Measurements from ENCODE around the gene PCNT.
"Not testable (repeated sequence)": the region's sequence is repeated elsewhere in the genome, so short reads cannot be mapped to it uniquely, and the experiment has no call there.

The PCNT gene

DNA sequence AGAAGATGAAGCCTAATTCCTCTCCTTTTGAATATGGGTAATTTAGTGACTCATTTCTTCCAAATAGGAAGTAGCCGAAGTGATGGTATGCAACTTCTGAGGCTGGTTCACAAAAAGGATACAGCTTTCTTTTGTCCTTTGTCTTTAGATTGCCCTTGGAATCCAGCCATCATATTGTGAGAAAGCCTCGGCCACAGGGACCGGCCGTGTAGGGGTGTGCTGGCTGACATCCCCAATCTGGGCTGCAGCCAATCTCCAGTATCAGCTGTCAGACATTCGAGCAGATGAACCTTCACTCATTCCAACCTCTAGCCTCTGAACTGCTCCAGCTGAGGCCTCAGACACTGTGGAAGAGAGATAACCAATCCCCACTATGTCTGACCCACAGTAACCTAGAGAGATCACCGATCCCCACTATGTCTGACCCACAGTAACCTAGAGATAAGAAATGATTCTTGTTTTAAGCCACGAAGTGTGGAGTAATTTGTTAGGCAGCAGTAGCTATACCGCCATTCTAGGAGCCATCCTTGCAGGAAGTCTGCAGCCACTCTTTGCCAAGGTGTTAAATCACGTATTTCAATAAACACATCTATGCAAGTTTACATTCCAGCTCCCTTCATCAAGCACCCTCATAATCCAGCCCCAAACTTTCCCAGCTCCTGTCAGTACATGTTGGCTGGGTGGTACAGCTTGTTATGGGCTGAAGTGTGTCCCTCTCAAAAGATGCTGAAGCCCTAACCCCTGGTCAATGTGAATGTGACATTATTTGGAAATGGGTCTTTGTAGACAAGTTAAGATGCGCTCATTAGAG is 131.8 kb downstream of the PCNT start:
- DNase-seq = peak; percentile 49

DNA sequence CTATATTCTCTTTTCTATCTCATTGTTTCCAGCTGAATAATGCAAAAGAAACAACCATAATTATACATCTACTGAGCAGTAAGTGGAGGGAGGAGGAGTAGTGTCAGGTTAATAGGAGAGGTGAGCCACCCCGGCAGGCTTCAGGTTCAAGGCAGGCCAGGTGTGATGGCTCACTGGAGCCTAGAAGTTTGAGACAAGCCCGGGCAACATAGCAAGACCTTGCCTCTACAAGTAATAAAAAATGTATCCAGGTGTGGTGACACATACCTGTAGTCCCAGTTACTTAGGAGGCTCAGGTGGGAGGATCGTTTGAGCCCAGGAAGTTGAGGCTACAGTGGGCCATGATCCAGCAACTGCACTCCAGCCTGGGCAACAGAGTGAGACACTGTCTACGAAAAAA is 132.8 kb downstream of the PCNT start:
- DNase-seq = no peak

DNA sequence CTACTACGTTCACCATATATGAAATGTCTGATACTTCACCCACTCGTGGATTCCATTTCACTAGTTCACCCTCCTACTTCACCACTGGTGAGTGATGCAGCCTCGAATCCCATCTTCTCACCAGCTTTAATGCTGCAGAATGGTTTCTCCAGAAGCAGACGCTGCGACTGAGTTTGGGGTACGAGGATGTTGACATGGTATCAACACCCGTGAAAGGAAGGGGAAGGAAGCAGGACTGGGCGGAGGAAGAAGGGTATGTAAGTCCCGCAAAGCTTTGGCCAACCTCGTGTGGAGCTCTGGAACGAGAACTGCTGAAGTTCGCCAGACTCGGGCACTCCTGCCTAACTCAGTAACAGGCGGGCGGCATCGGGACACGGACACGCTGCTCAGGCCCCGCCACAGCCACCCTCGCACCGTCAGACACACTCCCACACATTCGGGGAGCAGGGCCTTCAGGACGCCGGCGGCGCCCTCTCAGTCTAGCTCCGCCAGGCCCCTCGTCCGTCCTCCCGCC is 133.9 kb downstream of the PCNT start:
- DNase-seq = no peak

DNA sequence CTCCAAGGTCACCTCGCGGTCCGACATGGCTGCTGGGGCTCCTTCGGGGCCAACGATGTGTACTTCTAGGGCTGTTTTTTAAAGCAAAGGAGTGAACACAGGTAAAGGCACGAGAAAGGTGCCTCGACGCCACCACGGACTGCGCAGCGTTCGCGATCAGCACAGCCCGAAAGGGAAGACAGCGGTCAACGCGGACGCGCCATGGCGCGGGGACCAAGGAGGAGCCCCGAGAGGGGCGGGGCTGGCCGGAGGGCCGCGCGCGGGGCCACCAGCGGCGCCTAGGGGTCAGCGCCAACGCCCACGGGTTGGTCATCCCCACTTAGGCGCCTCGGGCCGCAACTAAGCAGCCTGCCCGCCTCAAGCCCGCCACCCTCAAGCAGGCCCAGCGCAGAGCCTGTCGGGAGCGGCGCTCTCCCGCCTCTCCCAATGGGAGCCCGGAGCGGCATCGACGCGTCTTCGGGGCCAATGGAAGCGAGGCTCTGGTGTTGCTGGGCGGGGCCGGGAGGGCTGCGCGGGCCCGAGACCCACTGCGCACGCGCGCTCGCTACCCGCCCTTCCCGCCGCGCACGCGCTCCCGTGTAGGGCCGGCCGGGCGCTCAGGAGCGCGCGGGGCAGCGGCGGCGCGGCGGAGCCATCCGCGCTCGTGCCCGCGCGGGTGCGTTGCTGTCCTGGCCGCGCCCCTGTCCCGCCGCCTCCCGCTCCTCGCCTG is 134.5 kb downstream of the PCNT start, which contains the start of gene DIP2A:
Gene DIP2A, plus strand, starts transcription at position 577 of the 709 bp plus-strand sequence. CDS start 241 bp downstream, outside the sequence.
- DNase-seq = peak; percentile 98

DNA sequence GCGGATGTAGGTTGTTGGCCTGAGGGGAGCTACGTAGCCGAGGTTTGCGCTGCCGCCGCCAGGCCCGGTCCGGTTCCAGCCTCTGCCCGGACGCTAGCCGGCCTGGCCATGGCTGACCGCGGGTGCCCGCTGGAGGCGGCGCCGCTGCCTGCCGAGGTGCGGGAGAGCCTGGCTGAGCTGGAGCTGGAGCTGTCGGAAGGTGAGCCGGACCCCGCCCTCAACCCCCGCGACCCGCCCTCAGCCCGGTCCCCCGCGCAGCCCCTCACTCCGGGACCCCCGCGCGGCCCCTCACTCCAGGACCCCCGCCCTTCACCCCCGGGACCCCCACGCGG is 135.0 kb downstream of the PCNT start:
- DNase-seq = no peak

DNA sequence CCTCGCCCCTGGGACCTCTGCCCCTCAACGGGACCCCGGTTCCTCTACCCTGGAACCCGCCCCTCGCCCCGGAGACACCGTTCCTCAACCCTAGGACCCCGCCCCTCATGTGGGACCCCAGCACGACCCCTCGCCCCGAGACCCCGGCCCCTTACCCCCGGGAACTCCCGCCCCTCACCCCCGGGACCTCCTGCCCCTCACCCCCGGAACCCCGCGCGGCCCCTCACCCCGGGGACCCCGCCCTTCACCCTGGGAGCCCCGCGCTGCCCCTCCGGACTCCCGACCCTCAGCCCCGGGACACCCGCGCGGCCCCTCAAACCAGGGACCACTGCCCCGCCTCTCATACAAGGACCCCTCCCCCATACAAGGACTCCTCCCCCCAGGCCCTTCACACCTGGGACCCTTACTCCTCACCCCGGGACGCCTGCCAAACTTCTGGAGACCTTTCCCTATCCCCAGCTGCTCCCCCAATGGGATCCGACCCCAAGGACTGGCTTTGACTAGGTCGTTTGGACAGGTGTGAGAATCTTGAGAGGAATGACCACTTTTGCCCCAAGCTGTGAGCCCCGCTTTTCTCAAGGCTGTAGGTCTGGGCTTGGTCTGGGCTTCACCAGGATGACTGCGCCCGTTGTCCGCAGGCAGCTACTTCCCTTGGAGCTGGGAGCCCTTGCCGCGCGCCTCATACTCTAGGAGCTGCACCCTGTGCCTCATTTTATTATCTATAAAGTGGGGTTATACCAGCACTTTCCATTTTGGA is 135.6 kb downstream of the PCNT start:
- DNase-seq = no peak

DNA sequence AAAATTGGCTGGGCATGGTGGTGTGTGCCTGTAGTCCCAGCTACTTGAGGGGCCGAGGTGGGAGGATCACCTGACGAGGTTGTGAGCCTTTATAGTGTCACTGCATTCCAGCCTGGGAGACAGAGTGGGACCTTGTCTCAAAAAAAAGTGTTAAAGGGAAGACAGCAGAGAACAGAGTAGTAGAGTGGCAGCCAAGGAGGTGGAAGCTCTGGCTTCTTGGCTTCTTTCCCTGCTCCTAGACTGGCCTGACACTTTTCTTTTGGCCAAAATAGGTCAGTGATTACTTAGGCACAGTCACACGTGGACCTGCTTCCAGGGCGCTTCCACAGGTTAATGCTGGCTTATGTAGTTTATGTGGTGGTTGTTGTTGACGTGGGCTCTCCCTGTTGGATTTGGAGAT is 138.0 kb downstream of the PCNT start:
- no peak for DNase-seq

DNA sequence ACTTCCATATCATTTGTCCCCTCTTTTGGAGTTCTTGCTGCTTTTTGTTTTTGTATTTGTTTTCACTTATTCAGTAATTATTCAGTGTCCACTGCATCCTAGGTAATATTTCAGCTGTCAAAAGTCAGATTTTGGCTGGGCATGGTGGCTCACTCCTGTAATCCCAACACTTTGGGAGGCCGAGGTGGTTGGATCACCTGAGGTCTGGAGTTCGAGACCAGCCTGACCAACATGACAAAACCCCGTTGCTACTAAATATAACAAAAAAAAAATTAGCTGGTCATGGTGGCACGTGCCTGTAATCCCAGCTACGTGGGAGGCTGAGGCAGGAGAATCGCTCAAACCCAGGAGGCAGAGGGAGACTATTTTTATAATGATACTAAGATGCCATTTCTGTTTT is 141.2 kb downstream of the PCNT start:
- DNase-seq = not testable (repeated sequence)

DNA sequence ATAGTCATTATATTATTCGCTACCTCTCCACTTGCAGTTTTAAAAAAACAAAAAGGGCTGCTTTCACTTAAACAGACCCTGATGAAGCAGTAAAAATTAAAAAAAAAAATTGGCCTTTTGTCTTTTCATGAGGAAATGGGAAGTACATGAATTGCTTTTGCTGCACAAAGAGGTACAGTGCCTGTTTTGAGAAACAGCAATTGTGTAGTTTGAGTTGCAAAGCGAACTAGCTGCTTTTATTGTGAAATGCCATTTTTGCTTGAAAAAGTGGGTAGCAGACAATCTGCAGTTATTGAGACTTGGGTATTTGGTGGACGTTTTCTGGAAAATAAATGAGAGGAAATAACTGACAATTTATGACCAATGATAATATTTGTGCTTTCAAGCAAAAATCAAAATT is 141.7 kb downstream of the PCNT start:
- no peak for DNase-seq

DNA sequence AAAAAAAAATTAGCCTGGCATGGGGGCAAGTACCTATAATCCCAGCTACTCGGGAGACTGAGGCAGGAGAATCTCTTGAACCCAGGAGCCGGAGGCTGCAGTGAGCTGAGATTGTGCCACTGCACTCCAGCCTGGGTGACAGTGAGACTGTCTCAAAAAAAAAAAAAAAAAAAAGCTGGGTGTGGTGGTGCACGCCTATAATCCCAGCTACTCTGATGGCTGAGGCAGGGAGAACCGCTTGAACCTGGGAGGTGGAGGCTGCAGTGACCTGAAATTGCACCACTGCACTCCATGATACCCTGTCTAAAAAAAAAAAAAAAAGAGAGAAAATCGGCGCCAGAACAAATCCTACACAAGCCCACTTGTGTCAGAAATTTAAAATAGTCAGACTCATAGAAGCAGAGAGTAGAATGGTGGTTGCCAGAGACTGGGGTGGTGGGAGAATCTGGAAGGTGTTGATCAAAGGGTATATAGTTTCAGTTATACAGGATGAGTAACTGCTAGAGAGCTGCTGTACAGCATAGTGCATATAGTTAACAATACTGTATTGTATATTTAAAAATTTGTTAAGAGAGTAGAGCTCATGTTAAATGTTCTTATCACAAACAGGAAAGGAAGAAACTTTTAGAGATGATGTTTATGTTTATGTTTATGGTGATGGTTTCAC is 144.3 kb downstream of the PCNT start:
- DNase-seq = no peak

DNA sequence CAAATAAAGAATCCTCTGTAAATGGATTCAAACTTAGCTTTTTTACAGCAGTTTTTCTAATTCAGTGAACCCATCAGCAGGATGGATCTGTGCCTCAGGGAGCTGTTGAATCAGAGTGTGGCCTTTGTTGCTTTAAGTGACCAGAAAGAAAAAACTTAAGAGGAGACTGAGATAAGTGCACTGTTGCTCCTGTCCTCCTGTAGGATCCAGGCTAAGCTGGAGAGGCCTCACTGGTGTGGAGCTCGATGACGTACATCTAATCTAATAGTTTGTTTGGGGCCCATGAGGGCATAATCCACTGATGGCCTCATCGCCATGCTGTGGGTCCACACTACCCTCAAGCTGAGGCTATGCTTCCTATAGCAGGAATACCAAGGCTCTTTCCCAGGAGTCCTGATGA is 145.3 kb downstream of the PCNT start:
- DNase-seq = no peak

DNA sequence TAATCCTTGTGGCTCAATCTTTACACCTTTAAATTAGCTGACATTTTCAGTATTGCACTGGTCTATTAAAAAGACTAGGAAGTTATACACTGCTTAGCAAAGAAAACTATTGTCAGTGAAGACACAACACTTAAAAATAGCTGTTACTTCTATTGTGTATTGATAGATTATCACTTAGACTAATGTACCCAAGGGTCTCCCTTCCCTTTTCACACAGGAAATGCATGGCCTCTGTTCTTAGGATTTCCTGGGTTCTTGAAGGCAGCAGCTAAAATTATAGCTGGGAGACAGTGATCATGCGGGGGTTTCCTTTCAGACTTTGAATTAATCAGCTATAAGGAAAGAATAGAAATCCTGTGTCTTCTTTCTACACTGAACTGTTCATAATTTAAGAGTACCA is 147.6 kb downstream of the PCNT start:
- no peak for DNase-seq

DNA sequence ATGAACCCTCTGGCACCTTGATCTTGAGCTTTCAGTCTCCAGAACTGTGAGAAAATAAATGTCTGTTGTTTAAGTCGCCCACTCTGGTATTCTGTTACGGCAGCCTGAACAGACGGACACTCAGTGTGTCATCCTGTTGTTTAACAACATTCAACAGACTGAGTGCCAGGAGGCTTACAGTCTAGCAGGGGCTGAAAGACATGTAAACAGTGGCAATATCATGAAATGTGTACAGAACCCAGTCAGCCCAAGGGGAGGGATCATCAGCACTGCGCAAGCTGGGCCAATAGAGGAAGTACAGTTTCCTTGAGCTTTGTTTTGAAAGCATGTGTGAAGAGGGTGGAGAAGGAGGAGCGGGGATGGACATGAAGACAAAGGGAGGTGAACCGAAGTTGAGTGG is 148.3 kb downstream of the PCNT start:
- no peak for DNase-seq

DNA sequence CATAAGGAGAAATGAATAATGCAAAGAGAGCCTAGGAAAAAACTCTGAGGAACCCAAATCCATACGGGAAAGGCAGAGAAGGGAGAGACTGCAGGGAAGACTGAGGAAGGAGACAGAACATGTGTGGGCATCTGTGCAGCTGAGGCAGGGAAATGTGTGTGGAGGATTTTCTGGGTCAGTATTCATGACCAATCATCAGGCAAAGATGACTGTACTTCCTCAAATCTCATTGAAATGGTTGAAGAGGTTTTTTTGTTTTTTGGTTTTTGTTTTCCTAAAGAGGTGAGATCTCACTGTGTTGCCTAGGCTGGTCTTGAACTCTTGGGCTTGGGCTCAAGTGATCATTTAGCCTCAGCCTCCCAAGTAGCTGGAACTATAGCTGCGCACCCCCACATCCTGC is 150.4 kb downstream of the PCNT start:
- DNase-seq = no peak

DNA sequence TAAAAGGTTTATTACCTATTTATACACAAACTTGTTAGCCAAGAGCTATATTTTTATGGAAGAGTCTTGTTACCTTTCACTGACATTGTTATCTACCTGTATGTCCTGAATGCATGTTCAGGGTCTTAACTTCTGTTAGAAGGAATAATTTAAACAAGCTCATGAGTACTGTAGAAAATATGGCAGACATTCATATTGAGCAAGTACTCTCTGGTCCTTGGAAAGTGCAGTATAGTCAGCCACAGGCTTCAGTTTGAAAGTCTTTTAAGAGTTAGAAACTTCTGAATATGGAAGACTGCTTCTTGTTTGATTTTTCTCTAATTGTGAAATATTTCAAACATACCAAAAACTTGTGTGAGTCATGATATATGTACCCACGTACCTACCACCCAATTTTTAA is 151.3 kb downstream of the PCNT start:
- no peak for DNase-seq

DNA sequence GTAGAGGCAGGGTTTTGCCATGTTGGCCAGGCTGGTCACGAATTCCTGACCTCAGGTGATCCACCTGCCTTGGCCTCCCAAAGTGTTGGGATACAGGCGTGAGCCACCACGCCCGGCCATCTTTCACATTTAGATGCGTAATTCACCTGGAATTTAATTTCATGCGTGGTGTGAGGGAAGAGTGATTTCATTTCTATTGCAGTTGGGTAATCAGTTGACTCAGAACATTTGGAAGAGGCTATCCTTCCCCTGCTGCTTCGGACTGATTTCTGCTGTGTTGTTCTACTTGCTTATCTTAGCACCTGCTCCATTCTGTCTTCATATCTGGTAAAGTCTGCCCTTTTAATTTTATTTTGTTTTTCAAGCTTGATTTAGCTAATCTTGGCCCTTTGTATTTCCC is 153.8 kb downstream of the PCNT start:
- no peak for DNase-seq

DNA sequence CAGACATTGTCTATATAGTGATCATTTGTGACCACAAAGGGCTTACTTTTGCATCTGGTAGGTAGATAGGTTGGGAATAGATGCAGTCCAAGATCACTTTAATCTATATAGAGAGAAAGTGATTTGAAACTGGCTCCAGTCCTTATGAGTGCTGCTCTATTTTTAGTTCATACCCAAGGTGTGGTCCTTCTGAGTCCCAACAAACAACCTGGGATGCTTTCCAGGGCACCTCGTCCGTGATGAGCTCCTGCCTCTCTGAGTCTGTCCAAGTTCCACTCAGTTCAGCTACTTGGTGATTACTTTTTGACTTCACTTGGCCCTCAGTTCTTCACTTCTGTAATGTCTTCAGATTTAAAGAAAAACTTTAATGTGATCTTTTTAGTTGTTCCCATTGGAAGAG is 155.0 kb downstream of the PCNT start:
- no peak for DNase-seq

DNA sequence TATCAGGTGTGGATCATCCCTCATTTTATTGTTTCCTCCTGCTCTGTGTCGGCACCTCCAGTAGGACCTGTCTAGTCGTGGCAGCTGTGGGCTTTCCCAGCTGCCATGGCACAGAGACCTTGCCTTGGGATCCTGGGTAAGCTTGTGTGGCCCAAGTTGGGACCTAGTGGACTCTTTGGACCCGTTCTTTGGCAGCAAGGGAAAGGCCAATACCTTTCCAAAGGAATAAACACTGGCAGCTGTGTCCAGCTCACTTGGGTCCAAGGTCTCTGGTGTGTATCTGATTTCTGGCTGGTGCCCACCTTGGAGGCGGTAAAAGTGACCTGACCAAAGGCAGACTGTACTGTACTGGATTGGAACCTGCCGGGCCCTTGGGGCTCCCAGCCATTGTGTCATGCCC is 156.5 kb downstream of the PCNT start:
- no peak for DNase-seq

DNA sequence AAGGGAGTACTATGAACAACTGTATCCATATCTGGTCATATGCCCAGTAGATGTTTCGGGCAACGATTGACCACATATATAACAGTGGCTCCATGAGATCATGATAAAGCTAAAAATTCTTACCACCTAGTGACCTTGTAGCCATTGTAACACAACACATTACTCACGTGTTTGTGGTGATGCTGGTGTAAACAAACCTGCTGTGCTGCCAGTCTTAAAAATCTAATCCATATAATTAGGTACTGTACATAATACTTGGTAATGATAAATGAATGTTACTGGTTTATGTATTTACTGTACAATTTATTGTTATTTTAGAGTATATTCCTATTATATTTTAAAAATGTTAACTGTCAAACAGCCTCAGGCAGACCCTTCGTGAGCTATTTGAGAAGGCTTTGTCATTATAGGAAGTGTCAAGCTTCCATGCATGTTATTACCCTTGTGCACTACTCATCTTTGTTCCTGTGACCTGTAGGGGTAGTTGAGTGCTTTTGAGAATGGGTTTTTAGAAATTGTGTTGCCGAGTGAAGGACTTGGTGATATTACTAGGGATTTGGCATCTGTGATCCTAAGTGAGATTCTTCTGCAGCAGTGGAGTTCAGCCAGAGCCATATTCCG is 158.4 kb downstream of the PCNT start:
- DNase-seq = no peak

DNA sequence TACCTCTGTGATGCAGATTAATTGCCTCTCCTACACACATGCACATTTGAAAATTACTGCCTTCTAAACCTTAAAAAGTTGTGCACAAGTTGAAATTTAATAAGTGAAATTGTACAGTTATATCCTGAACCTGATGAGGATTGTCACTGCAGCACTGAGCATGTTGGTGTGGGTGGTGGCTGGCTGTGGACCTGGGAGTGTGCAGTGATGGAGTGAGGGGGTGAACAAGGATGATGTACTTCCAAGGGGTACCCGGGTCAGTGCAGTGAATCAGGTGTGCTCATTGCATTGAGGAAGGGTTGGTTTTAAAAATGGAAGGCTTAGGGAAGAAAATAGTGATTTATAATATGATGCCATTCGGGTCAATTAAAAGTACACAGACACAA is 158.9 kb downstream of the PCNT start:
- no peak for DNase-seq

DNA sequence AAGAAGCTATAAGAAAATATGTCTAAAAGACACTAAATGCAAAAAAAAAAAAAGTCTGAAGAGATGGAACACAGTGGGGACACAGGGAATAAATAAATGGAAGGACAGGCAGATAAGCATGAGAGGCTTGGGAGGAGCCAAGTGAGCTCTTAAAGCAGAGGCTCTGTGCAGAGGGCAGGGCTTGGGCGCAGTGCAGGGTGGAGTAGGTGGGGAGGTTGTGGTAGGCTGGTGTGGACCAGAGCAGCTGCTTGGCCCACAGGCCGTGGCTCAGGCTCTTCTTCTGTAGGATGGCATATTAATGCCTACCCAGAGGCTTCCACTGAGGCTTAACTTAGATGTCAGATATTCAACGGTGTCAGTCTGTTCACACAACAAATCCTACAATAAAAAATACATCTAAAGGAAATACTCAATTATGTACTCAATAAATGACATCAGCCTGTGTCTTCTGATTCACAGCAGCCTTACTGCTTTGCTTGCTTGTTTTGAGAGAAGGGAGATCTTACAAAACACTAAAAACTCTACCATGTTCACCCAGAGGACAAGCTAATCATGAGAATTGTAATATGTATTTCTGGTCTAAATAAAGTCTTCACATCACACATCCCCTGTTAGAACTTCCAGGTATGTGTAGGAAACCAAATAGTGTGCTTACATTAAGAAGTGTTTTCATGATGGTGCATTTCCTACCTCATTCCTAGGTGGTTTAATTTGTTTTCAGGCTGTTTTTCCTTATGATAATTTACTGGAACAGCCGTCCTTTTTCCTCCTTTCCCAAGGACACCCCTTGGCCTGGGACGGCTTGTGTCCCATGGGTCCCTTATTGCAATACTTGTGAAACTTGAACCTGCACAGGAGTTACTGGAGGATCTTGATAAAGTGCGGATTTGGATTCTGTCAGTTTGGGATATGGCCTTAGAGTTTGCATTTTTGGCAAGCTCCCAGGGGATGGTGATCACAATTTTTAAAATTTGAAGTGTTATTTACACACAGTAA is 159.6 kb downstream of the PCNT start:
- DNase-seq = no peak

Data from right hindlimb (tissue), 1 donor.